SK-N-DZ (cell line): ENCODE data around the gene ANKRD10.

Source experiments
- DNase-seq: peaks from one replicate; pipeline ENCODE4 v3.0.0-alpha.2; 2015; ENCODE audit warnings: low spot score

ANKRD10 gene

DNA sequence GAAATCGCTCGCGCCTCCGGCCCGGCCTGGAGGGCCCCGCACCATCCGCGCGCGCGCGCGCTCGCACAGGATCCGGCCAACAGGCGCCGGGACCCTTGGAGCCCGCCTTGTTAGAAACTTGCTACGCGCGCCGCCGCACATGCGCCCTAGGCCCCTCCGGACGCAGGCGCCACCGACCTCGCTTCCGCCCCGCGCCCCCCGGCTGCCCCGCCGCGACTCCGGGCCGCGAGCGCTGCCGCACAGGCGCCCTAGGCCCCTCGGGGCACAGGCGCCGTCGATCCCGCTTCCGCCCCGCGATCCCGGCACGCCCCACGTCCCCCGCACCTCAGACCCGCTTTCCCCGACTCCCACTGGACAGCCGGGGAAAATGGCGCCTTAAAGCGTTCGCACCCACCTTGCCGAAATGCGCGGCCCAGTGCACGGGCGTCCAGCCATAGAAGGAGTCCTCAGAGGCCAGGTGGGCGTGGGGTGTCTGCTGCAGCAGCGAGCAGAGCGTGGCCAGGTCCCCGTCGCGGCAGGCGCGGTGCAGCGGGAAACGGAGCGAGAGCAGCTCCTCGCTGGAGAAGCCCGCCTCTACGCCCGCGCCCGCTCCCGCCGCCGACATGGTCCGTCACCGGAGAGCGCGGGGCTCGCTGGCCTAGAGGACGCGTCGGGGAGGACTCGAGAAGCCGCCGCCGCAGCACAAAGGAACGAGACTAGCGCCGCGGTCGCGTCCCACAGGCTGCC lies 375 bp downstream of the ANKRD10 start:
- peak; percentile 81 for DNase-seq

DNA sequence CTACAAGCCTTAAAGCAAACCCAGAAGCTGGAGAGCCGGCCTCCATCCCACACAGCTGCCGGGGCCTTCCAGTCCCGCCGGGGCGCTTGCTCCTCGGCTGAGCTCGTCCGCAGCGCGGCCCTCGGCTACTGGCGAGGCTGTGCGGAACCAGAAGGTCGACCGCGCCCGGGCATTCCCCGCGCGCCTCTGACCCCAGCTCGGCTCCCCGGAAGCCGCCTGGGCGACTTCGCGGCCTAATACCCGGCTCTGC lies 863 bp downstream of the ANKRD10 start:
- DNase-seq = no peak

GRCh38 chr13:110913322-110914080 lies 1.4 kb downstream of the ANKRD10 start:
- no peak for DNase-seq

DNA sequence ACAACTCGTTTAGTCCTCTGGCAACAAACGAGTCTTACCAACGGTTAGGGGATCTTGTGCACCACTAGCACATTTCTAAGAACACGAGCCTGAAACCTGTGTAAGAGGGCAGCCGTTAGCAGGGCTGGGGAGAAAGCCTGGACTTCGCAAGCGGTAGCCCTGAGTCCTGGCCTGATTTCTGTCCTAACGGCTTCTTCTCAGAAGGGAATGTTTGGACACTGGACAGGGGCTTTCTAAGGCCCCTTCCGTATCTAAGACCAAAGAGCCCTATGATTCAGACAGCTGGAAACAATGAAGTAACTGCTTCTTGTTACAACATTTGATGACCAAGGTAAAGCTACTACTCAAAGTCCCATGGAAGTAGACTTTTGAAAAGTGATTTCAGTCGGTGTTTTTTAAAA lies 2.2 kb downstream of the ANKRD10 start:
- DNase-seq = no peak

DNA sequence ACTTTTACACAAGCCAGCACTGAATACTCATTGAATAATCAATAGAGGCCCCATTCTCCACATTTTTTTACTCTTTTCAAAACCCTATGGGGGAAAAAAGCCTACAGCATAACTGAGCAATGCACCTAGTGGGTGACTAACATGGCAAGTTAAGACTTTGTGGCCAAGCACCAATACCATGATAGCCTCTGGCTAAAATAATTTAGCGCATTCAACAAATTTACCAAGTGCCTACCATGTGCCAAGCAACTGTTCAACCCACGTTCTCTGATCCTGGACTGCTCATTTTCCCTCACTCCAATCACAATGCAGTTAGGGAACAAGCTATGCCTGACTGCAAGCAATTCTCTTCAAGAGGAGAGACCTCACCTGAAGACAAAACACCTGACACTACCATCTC lies 3.0 kb downstream of the ANKRD10 start:
- DNase-seq = no peak

- DNase-seq = no peak
Measured at GRCh38 chr13:110910013-110910890, 4.6 kb downstream of the ANKRD10 start.

GRCh38 chr13:110907951-110908898 lies 6.6 kb downstream of the ANKRD10 start:
- DNase-seq = no peak

- DNase-seq = no peak
Measured at GRCh38 chr13:110907301-110907700, 7.6 kb downstream of the ANKRD10 start.

GRCh38 chr13:110904748-110905147 lies 10.1 kb downstream of the ANKRD10 start:
- no peak for DNase-seq

GRCh38 chr13:110902370-110902769 lies 12.5 kb downstream of the ANKRD10 start:
- no peak for DNase-seq

DNA sequence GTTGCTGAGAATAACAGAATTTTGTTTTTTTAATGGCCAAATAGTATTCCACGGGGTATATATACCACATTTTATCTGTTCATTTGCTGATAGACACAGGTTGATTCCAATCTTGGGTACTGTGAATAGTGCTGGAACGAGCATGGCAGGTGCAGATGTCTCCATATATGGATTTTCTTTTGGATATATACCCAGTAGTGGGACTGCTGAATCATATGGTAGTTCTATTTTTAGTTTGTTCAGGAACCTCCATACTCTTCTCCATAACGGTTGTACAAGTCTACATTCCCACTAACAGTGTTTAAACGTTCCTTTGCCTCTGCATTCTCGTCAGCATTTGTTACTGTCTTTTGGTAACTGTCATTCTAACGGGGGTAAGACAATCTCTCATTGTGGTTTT lies 17.3 kb downstream of the ANKRD10 start:
- no peak for DNase-seq

DNA sequence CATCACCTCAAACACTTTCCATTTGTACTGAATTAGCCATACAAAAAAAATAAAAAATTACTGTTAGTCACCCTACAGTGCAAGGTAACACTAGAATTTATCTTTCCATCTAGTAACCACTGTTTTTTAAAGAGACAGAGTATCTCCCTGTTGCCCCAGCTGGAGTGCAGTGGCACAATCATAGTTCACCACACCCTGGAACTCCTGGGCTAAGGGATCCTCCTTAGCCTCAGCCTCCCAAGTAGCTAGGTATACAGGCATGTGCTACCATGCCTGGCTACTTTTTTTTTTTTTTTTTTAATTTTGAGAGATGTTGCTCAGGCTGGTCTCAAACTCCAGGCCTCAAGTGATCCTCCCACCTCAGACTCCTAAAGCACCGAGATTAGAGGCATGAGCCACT lies 17.9 kb downstream of the ANKRD10 start:
- DNase-seq = no peak

GRCh38 chr13:110894086-110894485 lies 20.8 kb downstream of the ANKRD10 start:
- DNase-seq = no peak

GRCh38 chr13:110893571-110893970 lies 21.3 kb downstream of the ANKRD10 start:
- DNase-seq = no peak

DNA sequence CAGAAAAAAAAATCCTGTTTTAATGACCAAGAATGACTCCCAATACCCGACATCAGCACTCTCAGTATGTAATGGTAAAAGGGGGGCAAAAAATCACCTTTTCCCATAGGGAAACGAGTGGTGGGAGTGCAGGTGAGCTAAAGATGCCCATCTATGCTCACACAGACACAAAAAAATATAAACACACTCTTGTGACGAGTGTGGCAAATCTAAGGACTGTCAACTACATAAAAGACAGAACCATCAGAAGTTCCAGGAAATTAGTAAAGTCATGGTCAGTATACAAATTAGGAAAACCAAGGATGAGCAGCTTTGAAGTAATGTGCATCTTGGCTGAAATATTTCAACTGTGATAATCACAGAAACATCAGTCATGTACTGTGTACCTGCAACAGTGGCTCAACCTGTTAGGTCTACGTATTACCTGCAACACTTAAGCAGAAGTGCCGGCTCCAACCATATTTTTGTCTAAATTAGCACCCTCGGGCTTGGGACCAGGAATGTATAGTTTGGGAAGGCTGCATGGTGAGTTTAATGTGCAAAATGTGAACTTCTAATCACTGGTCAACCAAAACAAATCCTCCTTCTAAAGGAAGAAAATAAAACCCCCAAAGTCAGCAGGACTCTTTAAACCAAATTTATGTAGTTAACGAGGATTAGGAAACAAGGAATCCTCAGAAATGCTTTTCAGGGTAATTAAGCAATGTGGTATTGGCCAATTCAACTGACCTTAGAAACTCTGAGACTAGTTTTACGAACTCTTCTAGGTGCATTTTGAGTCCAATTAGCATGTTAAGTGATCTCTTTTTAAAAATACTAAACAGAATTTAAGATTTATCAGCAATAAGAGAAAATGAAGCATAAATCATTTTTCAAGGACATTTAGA lies 24.3 kb downstream of the ANKRD10 start:
- no peak for DNase-seq

DNA sequence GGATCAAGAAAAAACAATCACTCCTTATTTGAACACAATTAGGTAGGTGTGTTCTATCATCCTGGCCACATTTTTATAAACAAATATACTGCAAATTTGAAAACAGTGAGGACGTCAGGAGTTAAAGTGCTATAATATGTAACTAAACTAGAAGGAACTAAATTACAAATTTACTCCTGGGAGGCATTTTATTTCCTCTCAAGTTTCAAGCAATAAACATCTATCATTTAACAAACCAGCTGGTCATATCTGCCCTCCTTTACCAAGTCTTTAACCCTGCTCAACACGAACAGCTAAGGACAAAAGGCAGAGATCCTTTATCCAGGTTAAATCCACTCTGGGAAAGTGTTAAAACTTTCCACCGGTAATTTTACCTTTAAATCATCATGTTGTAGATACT lies 26.5 kb downstream of the ANKRD10 start:
- DNase-seq = no peak

- DNase-seq = no peak
Measured at GRCh38 chr13:110887597-110888333, 27.1 kb downstream of the ANKRD10 start.

DNA sequence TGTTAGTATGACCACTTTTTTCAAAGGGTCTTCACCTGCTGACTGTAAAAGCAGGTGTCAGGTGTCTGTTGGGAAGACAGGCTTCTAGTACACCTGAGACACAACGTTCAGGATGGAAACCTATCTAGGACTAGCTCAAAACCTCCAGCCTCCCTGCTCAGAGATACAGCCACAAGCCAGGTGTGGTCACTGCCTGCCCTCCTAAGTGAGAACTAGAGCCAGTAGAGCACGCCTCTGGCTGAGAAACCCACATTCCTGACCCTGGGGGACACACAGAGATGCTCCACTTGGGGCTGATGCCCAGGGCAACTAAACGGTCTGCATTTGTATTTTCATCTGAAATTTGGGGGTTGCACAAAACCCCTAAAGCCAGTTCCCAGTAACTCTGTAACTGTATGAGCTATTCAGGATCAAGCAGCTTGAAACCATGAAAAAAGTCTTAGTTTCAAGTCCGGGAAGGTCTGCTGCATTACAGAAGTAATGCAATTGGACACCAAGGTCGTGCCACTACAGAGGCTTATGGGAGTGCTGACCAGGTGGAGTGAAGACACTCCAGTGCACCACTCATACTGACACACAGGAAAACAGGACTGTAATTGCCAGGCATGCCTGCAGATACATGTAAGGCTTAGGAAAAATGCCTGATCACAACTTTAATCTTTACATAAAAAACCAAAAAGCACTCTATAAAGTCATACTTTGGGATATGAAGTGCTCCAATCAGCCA lies 27.8 kb downstream of the ANKRD10 start:
- no peak for DNase-seq
